NCI-H2081 treated with DMSO at 0.1 percent for 48 hours (cell line): ENCODE data around the gene HOXB6.

ENCODE experiments used
- DNase-seq: peaks from one replicate; lab custom pipeline; 2025; lab: John Stamatoyannopoulos, UW

Gene HOXB6

DNA sequence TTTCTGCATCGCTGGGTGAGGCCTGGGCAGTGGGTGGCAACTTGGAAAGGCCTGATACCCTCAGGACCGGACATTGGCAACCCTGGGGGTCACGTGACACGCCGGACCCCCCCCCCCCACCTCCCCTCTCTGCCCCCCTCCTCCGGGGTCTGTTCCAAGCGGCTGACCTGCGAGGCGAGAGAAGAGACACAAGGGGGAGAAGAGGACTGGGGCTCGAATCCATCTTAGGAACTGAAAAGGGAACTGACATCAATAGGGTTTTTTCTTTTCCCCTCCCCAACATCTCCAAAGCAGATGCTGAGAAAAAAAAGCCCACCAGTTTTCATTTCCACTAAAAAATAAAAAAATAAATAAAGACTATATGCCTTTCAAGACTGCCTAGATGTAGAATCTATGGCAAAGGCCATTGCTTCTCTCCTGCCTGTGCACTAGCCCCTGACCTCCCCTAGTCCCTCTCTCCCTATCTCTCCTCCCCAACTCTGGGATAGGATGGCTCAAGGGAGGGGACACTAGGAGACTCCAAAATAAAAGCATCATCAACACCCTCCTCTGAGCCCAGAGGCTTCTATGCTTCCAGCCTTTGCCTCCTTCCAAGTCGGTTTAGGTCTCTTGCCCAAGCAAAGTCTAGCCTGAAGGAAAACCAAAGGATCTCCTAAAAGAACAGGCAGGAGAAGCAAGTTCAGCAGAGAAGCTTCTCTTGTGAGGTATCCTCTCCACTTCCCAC lies 52.2 kb downstream of the HOXB6 start:
- no peak for DNase-seq

GRCh38 chr17:48551596-48552465 lies 53.0 kb downstream of the HOXB6 start:
- DNase-seq, result no peak

GRCh38 chr17:48551214-48551555 lies 53.6 kb downstream of the HOXB6 start:
- no peak for DNase-seq

DNA sequence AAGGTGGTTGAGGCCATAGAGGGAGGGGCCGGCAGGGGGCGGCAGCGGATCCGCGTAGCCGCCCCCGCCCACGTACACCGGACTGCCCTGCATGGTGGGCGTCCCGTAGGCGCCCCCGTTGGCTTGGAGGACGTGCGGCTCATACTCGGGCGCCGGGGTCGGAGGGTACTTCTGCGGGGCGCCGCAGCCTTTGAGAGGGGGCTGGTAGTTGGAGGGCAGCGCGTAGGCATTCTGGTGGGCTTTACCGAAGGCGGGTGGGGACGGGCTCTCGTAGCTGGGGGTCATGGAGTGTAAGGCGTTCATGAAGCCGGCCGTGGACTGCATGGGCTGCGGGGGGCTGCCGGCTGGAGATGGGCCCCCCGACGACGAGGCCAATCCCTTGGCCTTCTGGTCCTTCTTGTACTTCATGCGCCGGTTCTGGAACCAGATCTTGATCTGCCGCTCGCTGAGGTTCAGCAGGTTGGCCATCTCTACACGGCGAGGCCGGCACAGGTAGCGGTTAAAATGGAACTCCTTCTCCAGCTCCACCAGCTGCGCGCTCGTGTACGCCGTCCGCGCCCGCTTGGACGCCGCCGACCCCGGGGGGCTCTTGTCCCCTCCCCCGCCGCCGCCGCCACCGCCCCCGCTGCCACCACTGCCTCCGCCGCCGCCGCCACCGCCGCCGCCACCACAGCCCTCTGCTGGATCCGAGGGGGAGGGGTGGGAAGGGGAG lies 54.1 kb downstream of the HOXB6 start:
- DNase-seq, result no peak

- no peak for DNase-seq
These were observed 54.8 kb downstream of the HOXB6 start for GRCh38 chr17:48549914-48550501.

GRCh38 chr17:48549281-48549630 lies 55.5 kb downstream of the HOXB6 start:
- no peak for DNase-seq

DNA sequence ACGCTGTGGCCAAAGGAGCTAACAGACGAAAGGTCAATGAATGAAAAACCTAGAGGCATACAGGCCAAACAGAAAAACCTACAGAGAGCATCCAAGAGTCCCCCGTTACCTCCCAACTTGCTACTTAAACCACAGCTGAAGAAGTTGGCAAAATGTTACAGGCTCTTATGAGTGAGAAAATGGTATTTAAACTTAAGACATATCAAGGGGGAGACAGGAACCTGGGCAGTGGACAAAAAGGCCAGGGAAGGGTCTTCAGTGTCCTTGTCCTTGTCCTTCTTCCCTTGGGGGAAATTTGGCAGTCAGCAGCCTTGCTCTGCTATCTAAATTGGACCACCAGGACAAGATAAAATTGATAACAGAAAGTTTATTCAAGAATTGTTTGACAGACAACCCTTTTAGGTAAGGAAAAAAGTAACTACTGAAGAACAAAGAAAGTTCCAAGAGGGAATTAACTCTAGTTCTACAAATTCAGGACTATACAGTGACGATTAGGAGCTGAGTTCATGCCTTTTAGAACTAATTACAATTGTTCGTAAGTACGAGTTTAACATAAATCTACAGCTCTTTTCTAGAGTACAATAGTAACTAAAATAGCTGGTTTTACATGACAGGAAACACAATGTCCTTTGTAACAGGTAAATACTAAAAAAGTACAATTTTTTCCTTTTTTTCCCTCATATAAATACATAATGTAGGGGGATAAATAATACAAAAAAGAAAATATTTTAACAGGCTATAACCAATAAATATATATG lies 56.1 kb downstream of the HOXB6 start:
- no peak for DNase-seq

DNA sequence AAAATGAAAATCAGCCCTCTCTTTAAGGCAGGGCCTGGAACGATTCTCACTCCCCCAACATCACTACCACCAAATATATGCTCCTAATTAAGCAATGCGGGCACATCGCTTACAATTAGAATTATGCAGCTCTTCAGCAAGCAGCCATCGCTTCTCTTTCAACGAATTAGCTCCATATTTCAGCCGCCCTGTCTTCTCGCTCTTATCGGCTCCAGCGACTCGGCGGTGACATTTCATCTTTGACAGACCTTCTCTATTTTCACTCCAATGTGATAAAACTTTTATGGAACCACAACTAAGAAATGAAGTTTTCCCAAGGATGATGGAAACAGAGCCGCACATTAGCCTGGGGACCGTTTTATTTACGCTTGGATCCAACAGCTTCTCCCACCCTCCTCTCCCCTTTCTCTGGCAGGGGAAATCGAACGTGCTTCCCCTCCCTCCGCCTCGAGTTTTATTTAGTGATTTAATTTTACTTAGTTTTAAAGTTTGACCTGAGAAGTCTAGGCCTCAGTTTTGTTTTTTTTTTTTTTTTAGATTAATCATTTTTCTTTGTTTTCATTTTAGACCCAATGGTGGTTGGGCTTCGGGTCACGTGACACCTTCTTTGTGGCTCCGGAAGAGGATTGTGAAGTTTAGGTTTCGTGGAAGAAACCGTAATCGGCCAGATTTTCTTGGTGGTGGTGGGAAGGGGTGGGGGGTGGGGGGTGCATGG lies 56.8 kb downstream of the HOXB6 start:
- DNase-seq, result no peak

GRCh38 chr17:48546924-48547807 lies 57.6 kb downstream of the HOXB6 start:
- peak; percentile 93 for DNase-seq

- no peak for DNase-seq
These were observed 58.5 kb downstream of the HOXB6 start for GRCh38 chr17:48546137-48546923.
